Measurements from ENCODE around the gene GMEB2.
"Not testable (repeated sequence)": the region's sequence is repeated elsewhere in the genome, so short reads cannot be mapped to it uniquely, and the experiment has no call there.

Gene GMEB2

DNA sequence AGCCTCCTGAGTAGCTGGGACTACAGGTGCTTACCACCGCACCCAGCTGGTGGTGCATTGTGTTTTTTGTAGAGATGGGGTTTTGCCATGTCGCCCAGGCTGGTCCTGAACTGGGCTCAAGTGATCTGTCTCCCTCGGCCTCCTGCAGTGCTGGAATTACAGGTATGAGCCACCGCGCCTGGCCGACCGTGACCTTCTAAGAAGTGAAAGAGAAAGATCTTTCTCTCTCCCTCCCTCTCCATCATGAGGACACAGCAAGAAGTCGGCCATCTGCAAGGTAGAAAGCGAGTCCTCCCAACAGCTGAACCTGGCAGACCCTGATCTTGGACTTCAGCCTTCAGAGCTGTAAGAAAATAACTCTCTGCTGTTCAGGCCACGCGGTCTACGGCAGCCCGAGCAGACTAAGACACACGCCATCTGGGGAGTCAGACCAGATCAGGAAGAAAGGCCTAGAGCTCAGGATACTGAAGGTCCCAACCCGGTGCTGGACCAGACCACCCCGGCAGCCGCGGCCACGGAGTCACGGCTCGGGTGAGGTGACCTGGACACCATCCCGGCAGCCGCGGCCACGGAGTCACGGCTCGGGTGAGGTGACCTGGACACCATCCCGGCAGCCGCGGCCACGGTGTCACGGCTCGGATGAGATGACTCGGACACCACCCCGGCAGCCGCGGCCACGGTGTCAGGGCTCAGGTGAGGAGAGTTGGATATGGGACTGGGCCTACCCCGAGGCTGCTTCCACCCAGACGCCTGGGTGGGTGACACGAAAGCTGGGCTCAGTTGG, 9.6 kb downstream of the GMEB2 start:
- DNase-seq (ENCODE audit: low read depth in 1 of 2, low spot score in 1 of 2) = no peak

DNA sequence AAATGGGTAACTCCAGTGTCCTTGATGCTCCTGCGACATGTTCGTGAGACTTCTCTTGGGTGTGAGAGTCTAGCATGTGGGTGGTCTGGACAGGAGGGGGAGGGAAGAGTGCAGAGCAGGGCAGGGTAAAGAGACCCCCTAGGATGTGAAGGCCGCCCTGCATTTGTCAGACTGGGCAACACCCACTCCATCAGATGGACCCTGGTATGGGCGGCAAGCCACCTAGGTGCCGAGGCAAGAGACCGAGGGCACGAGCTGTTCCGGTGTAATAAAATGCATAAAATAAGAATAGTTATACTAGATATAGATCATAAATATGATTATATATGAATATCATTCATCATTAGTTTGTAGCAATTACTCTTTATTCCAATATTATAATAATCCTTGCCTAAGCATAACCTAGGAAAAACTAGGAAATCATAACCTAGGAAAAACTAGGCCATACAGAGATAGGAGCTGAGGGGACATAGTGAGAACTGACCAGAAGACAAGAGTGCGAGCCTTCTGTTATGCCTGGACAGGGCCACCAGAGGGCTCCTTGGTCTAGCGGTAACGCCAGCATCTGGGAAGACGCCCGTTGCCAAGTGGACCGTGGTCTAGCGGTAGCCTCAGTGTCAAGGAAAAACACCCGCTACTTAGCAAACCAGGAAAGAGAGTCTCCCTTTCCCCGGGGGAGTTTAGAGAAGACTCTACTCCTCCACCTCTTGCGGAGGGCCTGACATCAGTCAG, 12.9 kb downstream of the GMEB2 start:
- DNase-seq (ENCODE audit: low read depth in 1 of 2, low spot score in 1 of 2) = not testable (repeated sequence)

DNA sequence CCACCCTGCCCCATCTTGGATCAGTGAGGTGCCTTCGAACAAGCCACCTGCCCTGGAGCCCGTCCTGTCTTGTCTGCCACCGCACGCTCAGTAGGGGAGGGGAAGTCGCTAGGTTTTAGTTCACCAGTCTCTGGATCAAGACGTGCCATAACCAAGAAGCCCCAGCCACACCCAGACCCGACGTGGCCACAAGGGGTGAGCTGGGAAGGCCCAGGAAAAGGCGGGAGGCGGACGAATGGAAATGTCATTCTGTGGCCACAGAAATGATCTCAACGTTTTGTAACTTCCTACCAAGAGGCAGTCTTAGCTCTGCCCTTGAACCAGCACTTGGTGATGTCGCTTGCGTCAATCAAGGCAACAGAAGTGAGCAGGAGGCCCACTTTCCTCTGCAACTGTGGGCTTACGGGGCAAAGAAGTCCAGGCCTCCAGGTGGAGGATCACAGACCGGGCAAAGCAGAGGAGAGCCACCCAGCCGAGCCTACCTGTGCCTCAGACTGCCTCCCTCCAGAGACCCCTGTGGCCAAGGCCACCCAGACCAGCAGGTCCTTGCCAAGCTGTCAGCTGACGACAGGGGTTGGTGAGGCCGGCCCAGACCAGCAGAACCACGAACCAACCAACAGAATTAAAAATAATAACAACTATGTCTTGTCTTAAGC, 14.5 kb downstream of the GMEB2 start:
- no peak for DNase-seq (ENCODE audit: low read depth in 1 of 2, low spot score in 1 of 2)

DNA sequence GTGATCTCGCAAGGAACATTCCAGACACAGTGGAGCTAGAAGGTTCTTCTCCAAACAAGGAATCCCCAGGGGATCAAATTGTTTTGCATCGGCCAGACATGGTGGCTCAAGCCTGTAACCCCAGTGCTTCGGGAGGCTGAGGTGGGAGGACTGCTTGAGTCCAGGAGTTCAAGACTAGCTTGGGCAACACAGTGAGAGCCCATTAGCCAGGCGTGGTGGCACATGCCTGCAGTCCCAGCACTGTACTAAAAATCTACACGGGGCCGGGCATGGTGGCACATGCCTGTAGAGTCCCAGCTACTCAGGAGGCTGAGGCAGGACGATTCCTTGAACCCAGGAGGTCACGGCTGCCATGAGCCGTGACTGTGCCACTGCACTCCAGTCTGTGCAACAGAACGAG, 15.3 kb downstream of the GMEB2 start:
- no peak for DNase-seq (ENCODE audit: low read depth in 1 of 2, low spot score in 1 of 2)

DNA sequence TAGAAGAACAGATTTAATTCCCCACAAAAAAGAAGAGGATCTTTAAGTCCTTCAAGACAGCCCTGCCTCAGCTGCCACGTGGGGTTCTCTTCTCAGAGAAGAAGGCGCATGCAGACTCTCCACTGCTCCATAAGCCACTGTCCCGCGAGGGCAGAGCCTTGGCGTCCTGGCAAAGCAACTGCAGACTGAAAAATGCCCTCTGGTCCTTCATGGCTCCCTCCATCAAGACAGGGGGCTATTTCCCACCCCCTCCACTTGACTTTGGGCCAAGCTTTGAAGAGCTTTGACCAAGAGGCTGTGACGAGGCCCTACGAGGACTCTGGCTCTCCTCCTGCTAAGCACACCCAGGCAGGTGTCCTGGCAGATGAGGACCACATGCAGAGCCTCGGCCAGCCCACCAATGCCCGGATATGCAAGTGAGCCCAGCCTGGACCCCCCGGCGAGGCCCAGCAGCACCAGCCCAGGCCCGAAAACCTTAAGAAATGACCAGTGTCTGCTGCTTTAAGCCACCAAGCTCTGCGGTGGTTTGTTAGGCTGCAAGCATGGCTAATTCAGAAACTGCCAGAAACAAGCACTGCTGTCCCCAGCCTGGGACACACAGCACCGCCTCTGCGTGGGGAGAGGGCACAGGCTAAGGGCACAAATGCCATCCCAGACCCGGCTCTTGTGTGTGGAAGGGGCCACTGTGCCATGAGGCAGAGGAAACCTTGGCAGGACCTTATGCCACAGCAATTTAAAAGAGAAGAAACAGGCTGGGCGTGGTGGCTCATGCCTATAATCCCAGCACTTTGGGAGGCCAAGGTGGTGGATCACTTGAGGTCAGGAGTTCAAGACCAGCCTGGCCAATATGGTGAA, 16.1 kb downstream of the GMEB2 start:
- DNase-seq (ENCODE audit: low read depth in 1 of 2, low spot score in 1 of 2) = no peak

DNA sequence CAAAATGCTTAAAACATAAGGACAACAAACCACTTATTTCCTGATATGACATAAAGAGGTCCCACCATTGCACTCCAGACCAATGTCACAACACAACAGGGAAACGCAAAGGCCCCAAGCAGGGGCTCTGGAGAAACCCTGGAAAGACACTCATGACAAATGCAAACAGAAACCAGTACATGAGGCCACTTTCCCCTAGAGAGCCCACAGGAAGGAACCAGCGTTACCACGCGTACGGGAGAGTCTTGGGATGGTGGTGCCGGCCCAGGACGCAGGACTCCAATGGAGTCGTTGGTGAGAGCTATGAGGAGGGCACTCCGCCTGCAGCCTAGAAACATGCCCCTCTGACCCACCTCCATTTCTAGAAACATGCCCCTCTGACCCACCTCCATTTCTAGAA, 20.2 kb downstream of the GMEB2 start:
- DNase-seq (ENCODE audit: low read depth in 1 of 2, low spot score in 1 of 2) = no peak

DNA sequence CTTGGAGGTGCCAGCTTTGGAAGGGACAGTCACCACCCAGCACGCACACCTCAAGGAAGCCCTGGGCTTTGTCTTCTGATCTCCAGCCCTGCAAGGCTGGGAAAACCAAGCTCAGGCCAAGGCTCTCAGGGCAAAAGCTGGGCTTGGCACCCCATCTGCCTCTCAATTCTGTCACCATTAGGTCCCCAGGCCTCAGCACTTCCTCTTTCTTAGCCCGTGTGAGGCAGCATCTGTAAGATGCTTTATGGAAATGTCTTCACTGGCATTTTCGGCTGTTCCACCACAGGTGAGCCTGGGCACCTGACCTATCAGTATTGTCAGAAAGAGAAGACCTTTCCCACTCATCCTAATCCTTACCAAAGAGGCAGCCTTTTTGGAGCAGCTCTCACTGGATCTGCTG, 24.6 kb downstream of the GMEB2 start:
- DNase-seq (ENCODE audit: low read depth in 1 of 2, low spot score in 1 of 2) = no peak

DNA sequence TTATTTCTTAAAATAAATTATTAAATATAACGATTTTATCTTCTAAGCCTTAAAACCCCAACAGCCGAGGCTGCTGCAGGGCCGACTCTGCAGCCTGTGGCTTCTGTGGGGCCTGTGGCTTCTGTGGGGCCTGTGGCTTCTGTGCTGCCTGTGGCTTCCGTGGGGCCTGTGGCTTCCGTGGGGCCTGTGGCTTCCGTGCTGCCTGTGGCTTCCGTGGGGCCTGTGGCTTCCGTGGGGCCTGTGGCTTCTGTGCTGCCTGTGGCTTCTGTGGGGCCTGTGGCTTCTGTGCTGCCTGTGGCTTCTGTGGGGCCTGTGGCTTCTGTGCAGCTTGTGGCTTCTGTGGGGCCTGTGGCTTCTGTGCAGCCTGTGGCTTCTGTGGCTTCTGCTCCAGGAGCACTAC, 25.2 kb downstream of the GMEB2 start:
- not testable (repeated sequence) for DNase-seq (ENCODE audit: low read depth in 1 of 2, low spot score in 1 of 2)

DNA sequence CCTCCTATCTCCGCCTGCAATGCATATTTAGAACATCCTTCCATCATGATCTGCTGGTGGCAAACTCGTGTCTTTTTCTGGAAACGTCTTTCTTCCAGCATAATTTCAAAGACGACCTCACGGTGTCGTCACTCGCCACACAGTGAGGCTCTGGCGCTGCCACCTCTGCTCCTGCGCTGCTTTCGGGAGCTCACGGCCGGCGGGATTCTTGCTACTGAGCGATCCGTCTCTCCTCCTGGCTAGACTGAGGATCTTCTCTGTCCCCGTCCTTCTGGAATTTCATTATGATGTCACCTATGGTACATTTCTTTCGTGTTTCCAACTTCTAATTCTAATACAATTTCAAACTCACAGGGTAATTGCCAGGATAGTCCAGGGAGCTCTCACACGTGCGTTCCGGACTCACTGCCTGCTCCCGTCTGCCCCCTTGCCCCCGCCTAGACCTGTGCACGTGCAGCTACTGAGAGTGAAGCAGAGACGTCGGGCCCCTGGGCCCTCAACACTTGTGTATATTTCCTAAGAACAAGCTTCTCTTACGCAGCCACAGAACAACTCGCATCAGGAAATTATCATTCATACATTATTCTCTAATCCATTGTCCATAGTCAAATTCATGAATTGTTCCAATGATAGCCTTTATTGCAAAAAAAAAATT, 27.4 kb downstream of the GMEB2 start:
- DNase-seq (ENCODE audit: low read depth in 1 of 2, low spot score in 1 of 2) = no peak

DNA sequence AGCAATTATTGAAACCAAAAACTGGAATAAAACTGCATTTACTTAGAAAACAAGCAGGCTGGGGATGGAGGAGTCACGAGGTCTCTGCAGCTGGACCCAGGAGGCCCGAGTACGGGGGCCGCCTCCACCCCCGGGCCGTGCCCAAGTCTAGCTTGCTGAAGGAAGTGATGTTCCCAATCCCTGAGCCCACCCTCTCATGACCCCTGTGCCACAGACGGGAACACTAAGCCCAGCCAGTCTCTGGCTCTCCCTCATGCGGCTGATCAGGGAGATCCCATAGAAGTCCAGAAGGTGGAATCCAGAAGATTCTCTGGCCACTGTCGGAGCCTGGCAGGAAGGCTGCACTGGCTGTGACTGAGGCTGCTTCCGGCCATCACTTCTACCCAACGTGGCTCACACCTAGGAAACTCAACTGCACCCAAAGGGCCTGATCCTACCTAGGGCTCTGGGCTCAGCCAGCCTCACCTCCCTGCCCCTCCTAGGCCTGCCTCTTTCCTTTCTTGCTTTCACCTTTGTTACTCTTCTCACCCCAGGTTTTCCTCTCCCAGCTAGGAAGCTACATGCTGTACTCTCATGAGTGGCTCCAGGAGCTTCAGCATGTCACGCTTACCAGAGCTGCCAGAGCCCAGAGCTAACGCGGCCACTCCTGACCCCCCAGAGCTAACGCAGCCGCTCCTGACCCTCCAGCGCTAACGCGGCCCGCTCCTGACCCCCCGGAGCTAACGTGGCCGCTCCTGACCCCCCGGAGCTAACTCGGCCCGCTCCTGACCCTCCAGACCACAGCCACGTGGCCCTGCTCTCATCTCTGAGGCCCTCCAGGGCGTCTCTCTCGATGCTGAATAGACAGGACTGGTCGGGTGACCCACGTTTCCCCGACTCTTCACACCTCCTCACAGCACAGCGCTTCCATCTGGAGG, 28.2 kb downstream of the GMEB2 start:
- no peak for DNase-seq (ENCODE audit: low read depth in 1 of 2, low spot score in 1 of 2)

DNA sequence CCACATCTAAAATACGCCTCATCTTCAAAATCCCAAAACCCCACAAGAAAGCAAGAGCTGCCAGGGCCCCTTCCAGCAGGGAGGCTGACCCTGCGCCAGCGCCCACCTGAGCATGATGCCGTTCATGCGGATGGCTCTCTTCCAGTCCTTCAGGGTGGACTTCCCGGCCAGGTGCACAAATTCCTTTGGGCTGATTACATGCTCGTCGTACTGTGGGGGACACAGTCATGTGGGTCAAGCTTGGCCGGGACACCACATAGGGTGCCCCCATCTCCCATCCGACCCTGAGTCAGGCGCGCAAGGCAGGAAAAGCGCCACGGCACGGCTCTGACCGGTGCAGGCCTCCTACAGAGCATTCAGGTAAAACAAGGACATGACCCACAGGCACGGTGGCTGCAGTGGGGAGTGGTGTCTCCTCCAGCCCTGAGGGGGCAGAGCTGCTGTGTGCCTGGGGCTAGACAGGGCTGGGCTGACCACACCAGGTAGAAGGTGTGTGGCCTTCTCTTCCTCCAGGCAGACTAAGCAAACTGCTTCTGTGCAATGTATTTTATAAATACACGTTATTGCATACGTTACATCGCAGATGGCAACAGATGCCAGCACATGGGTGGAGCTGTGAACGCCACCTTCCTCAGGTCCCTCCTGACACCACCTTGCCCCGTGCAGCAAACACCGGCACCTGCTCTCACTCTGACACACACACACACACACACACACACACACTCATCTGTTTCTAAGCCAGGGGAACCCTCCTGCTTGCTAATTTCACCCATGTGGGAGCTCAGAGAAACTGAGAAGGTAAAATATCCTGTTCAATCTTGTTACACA, 29.0 kb downstream of the GMEB2 start:
- no peak for DNase-seq (ENCODE audit: low read depth in 1 of 2, low spot score in 1 of 2)

DNA sequence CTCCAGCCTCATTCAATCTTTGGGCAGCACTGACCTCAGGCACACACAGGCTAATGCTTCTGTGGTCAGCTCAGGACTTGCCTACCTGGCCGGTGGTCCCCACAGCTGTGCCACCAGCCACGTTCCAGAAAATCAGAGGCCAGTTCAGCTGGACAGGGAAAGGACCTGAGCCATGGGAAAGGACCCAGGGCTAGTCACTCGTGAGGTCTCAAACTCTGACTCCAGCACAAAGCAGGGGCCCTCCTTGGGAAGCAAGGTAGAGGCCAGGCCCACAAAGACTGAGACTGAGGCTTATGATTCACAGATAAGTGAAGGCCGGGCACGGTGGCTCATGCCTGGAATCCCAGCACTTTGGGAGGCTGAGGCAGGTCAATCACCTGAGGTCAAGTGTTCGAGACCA, 30.5 kb downstream of the GMEB2 start:
- DNase-seq (ENCODE audit: low read depth in 1 of 2, low spot score in 1 of 2) = no peak

DNA sequence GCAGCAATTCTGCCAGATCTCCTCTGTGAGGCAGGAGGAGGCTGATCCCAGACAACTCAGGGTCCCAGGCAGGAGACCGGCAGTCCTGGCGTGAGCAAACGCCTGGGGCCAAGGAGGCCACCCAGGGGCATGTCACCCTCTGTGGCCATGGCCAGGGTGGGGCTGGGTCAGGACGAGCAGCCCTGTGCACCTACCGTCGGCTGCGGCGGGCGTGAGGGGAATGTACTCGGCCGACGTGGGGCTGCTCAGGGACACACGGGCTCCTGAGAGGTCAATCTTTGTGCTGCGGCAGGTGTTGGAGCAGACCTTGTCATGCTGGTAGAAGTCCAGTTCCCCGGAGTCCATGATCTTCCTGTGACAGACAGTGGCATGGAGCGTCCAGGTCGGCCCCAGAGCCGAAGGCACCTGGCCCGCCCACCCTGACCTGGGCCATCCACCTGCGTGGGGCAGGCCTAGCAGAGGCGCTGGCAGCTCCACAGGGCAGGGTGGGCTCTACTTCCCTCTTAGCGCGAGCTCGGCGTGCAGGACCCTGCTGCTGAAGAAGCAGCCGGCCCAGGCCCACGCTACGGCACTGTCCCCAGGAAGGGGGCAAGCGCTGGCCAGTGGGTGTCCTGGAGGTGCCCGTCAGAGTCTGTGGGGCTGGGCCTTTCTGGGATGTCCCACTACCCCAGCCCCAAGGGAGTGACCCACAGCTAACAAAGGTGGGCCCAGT, 31.3 kb downstream of the GMEB2 start:
- no peak for DNase-seq (ENCODE audit: low read depth in 1 of 2, low spot score in 1 of 2)

DNA sequence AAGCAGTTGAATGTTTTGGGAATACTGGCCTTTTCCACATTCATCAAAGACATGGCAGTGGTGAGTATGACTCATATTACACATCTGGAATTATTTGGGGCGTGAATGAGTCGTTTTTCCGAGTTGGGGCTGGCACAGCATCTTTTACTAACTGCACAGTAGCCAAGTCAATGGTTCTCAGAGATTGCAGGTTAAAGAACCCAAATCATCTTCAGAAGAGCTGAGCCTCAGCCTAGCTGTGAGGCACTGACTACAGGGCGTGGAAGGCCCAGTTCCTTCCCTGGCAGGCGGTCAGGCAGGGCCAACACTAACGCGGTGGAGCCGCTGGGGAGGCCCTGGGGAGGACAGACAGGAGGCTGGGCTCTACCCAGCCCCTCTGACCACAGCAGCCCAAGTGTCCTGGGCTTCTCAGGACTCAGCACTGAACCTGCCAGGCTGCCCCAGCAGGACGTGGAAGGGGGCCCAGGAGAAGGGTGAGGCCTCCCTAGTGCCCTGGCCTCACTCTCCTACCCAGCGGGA, 32.8 kb downstream of the GMEB2 start:
- DNase-seq (ENCODE audit: low read depth in 1 of 2, low spot score in 1 of 2) = no peak

DNA sequence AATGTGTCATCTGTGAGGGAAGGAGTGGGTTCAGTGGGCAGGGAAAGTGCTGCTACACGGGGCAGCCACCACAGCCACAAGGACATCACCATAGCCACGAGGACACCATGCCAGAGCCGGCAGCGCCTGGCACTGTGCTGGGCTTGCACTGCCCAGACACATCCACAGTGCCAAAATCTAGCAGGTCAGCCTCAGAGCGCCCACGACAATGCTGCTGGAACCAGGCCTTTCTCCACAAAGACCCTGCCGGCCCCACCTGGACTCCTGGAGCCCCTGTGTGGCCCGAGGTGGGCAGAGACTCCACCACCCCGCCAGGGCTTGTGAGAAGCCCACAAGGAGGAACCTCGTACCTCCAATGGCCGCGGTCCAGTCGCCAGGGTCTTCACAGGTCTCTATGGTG, 34.2 kb downstream of the GMEB2 start:
- no peak for DNase-seq (ENCODE audit: low read depth in 1 of 2, low spot score in 1 of 2)

DNA sequence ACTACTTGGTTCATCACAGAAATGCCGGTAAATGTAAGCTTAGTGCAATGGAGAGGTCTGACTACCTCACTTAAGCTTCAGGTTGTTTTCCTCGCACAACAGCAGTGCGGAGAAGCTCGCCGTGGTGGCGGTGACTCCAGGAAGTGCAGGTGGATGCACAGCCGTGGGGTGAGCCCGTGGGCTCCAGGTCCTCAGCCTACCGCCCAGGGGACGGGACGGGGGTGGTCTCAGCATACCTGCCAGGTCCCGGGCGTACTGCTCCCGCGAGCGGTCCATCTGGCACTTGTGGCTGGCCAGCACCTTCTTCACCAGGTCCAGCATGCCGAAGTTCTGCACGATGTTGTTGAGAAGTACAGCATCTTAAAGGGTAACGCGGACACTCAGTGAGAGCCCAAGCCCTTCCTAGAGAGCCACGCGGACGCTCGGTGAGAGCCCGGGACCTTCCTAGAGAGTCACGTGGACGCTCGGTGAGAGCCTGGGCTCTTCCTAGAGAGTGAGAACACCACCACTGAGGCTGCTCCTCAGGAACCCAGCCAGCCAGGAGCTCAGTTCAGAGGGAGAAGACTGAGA, 35.0 kb downstream of the GMEB2 start:
- no peak for DNase-seq (ENCODE audit: low read depth in 1 of 2, low spot score in 1 of 2)

DNA sequence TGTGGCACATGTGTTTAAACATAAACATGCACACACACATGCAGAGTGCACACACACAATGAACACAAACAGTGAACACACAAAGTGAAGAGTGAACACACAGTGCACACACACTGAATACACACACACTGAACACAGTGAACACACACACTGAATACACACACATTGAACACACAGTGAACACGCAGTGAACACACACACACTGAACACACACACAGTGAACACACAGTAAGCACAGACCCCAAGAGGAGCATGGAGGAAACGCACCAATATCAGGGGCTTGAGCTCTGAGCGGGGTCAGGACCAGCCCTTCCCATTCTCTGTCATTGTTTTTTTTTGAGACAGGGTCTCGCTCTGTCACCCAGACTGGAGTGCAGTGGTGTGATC, 35.8 kb downstream of the GMEB2 start:
- no peak for DNase-seq (ENCODE audit: low read depth in 1 of 2, low spot score in 1 of 2)

Measured in stimulated activated CD4-positive, alpha-beta T cell treated with anti-CD3 and anti-CD28 coated beads, Interleukin-15, amount 100 ng/mL, for 1 hour (primary cell).